H1 (cell line): ENCODE measurements around the gene MAP3K14.

Source experiments
- GABPA ChIP-seq: IDR thresholded peaks from 2 replicates; pipeline ENCODE4 v1.6.1; 2011; ENCODE audit warnings: mild to moderate bottlenecking, low read length, moderate library complexity, borderline replicate concordance; ENCODE audit not compliant: insufficient read depth
- KDM1A ChIP-seq: fragments of 200-600, 300-600 bp; sonication (generic); IDR thresholded peaks from 2 replicates; pipeline ENCODE4 v1.7.1; 2016; ENCODE audit warnings: mild to moderate bottlenecking, low read length, borderline replicate concordance
- POLR2A ChIP-seq, 2 experiments: IDR thresholded peaks; 1 replicate in 1 of 2; 2 replicates in 1 of 2; pipeline ENCODE4 v1.6.1; 2011; ENCODE audit warnings: low read depth in 2 of 2, low read length in 2 of 2, mild to moderate bottlenecking in 2 of 2; ENCODE audit errors: control extremely low read depth in 1 of 2
- POLR2AphosphoS5 ChIP-seq: IDR thresholded peaks from 2 replicates; pipeline ENCODE4 v1.6.1; 2011; ENCODE audit warnings: low read depth, low read length
- POU5F1 ChIP-seq: IDR thresholded peaks from 2 replicates; pipeline ENCODE4 v1.6.1; 2011; ENCODE audit warnings: low read depth, mild to moderate bottlenecking, low read length, moderate library complexity
- SP4 ChIP-seq: IDR thresholded peaks from 2 replicates; pipeline ENCODE4 v1.6.1; 2012; ENCODE audit warnings: low read length, inconsistent platforms
- TAF1 ChIP-seq: IDR thresholded peaks from 2 replicates; pipeline ENCODE4 v1.6.1; 2011; ENCODE audit warnings: mild to moderate bottlenecking, low read depth, low read length

GRCh38 chr17:45277216-45277849 lies 39.5 kb downstream of the MAP3K14 start:
- TF ChIP-seq TAF1 (no peak), KDM1A (no peak), SP4 (no peak), POLR2A (IDR thresholded peaks at IDR 0.05; ENCODE audit: control extremely low read depth in 1 of 2, low read depth in 2 of 2, low read length in 2 of 2) (no peak), POU5F1 (no peak), POLR2AphosphoS5 (no peak), GABPA (no peak; the same call in 1 of the 2 replicates)
